OCI-LY7 (cell line): ENCODE results near the gene KATNA1. TPM values are rescaled to one million over a fixed set of nuclear protein-coding genes. Genes with fewer than 3 reads are reported as not detected.

ENCODE experiments used
- BruUV-seq: library from RNA; stranded (reverse); fragments of 400-500 nt; replicated peaks from 2 replicates; lab custom pipeline; 2021; lab: Mats Ljungman, UMichigan
- CTCF ChIA-PET: fragments of 300-600 bp; sonication (Branson Sonifier 250); formaldehyde crosslinking; loops from one replicate; lab custom pipeline; 2022; ENCODE audit warnings: antibody characterized with exemption; ENCODE audit not compliant: unreplicated experiment; lab: Charles Lee
- POLR2A ChIA-PET: fragments of 300-600 bp; sonication (Branson Sonifier 250); formaldehyde crosslinking; loops from one replicate; lab custom pipeline; 2022; ENCODE audit warnings: antibody characterized with exemption; lab: Charles Lee
- DNase-seq: peaks from one replicate; pipeline ENCODE4 v3.0.0-alpha.2; 2015; ENCODE audit warnings: low spot score
- H2AFZ ChIP-seq: fragments of 200-600 bp; sonication (generic), shearing (Covaris generic); 2 replicates; pipeline ENCODE4 v1.6.1; 2014; ENCODE audit warnings: mild to moderate bottlenecking, antibody characterized with exemption, low read length, moderate library complexity
- H3K27ac ChIP-seq: fragments of 200-600 bp; sonication (generic); 2 replicates; pipeline ENCODE4 v1.5.1; 2014; ENCODE audit warnings: mixed run types, low read depth, mild to moderate bottlenecking, moderate library complexity, low read length, inconsistent platforms; ENCODE audit not compliant: poor library complexity, severe bottlenecking
- H3K36me3 ChIP-seq: fragments of 200-600 bp; sonication (generic); 2 replicates; pipeline ENCODE4 v1.6.1; 2014; ENCODE audit warnings: mild to moderate bottlenecking, antibody characterized with exemption, low read length, moderate library complexity, mixed read lengths; ENCODE audit not compliant: insufficient read depth
- H3K4me1 ChIP-seq: fragments of 200-600 bp; sonication (generic); 2 replicates; pipeline ENCODE4 v1.5.1; 2014; ENCODE audit warnings: mild to moderate bottlenecking, low read length; ENCODE audit not compliant: insufficient read depth, poor library complexity, severe bottlenecking
- H3K4me2 ChIP-seq: fragments of 200-600 bp; sonication (generic); 2 replicates; pipeline ENCODE4 v1.6.1; 2014; ENCODE audit warnings: mild to moderate bottlenecking, low read length
- H3K4me3 ChIP-seq: fragments of 200-600 bp; sonication (generic); 2 replicates; pipeline ENCODE4 v1.5.1; 2014; ENCODE audit warnings: mild to moderate bottlenecking, low read depth, low read length; ENCODE audit not compliant: poor library complexity, severe bottlenecking
- H3K79me2 ChIP-seq: fragments of 200-600 bp; sonication (generic); 2 replicates; pipeline ENCODE4 v1.6.1; 2016; ENCODE audit warnings: low read depth, mild to moderate bottlenecking, low read length, moderate library complexity, mixed read lengths; ENCODE audit not compliant: insufficient read depth
- H3K9me2 ChIP-seq: fragments of 200-600 bp; sonication (generic); 2 replicates; pipeline ENCODE4 v1.6.1; 2016; ENCODE audit warnings: mild to moderate bottlenecking, low read length, mixed read lengths; ENCODE audit not compliant: insufficient read depth
- H3K9me3 ChIP-seq: fragments of 200-600 bp; sonication (generic); 2 replicates; pipeline ENCODE4 v1.6.1; 2014; ENCODE audit warnings: mild to moderate bottlenecking, mixed run types, low read length, mixed read lengths
- H4K20me1 ChIP-seq: fragments of 200-600 bp; sonication (generic); 2 replicates; pipeline ENCODE4 v1.6.1; 2014; ENCODE audit warnings: mild to moderate bottlenecking, antibody characterized with exemption, low read length, moderate library complexity, mixed read lengths; ENCODE audit not compliant: insufficient read depth
- EZH2phosphoT487 ChIP-seq: fragments of 200-600 bp; sonication (generic); IDR thresholded peaks from 2 replicates; pipeline ENCODE4 v1.6.1; 2018; ENCODE audit warnings: low read depth, borderline replicate concordance, mild to moderate bottlenecking, mixed run types, antibody characterized with exemption, low read length, moderate library complexity, mixed read lengths
- intact Hi-C: fragments of 100-400 bp; cut with micrococcal nuclease; formaldehyde crosslinking; loops from one replicate; pipeline ENCODE4 v1.10.0; 2022; ENCODE audit not compliant: unreplicated experiment
- total RNA-seq, 2 experiments: library from RNA; depleted of rRNA in 1 of 2; stranded (reverse); fragments of >200 nt in 1 of 2; shearing (Covaris generic) in 1 of 2; gene quantifications; 2 replicates each; pipeline ENCODE4 v1.2.3, GENCODE V29; 2014 to 2022
- TF ChIP-seq, protein P1 (sequence below): fragments of 200-600 bp; sonication (generic); conservative IDR thresholded peaks from 2 replicates; pipeline ENCODE4 v1.5.1; 2014; ENCODE audit warnings: mild to moderate bottlenecking, antibody characterized with exemption, low read length, moderate library complexity, mixed read lengths

The KATNA1 gene
- total RNA-seq, 2 experiments from 2014 or later: 35.1 to 36.5 TPM

DNA sequence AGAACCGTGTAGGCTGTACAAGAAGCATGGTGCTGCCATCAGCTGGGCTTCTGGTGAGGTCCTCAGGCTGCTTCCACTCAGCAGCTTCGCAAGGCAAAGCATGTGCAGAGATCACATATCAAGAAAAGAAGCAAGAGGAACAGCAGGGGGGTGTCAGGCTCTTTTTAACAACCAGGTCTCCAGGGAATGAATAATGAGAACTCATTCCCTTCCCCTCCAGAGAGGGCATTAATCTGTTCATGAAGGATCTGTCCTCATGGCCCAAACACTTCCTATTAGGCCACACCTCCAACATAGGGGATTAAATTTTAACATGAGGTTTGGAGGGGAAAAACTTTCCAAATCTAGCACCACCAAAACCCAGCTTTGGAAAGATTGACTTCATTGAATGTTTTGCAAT, 62.4 kb downstream of the KATNA1 start:
- DNase-seq: no peak
- no peak for TF ChIP-seq EZH2phosphoT487
- TF ChIP-seq, protein P1, sequence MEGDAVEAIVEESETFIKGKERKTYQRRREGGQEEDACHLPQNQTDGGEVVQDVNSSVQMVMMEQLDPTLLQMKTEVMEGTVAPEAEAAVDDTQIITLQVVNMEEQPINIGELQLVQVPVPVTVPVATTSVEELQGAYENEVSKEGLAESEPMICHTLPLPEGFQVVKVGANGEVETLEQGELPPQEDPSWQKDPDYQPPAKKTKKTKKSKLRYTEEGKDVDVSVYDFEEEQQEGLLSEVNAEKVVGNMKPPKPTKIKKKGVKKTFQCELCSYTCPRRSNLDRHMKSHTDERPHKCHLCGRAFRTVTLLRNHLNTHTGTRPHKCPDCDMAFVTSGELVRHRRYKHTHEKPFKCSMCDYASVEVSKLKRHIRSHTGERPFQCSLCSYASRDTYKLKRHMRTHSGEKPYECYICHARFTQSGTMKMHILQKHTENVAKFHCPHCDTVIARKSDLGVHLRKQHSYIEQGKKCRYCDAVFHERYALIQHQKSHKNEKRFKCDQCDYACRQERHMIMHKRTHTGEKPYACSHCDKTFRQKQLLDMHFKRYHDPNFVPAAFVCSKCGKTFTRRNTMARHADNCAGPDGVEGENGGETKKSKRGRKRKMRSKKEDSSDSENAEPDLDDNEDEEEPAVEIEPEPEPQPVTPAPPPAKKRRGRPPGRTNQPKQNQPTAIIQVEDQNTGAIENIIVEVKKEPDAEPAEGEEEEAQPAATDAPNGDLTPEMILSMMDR: no peak
- ChIA-PET CTCF (no interaction called here), POLR2A (interaction anchor here (0.6 to 0.8 kb wide), 2 partner anchors 14 to 21 kb away, joined by 3 to 7 read pairs; no protein-coding TSS in a partner anchor)
- Histone ChIP-seq H3K4me3 (no peak overlapping the region), H4K20me1 (no peaks in the 10 kb centered on the region), H3K4me2 (no peak overlapping the region), H3K27ac (no peak overlapping the region), H3K9me3 (no peaks in the 10 kb centered on the region), H3K9me2 (no peaks in the 10 kb centered on the region), H3K79me2 (no peaks in the 10 kb centered on the region), H3K36me3 (peaks cover 82% of the 10 kb centered on the region), H3K4me1 (no peaks in the 10 kb centered on the region), H2AFZ (no peak overlapping the region)
- no TSS peak for BruUV-seq
- intact Hi-C loops: no loop called here

DNA sequence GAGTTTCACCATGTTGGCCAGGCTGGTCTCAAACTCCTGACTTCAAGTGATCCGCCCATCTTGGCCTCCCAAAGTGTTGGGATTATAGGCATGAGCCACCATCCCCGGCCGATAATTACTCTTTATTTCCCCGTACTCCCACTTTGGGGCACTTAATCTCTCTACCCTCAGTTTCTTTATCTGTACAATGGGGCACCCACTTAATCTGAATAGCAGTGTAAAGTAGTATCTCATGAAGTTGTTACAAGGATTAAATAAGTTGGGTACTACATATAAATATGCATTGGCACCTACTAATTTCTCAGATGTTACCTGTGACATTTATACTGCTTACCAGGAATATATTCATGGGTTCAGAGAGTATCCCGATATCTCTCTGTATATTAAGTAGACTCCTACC, 67.2 kb downstream of the KATNA1 start:
- Histone ChIP-seq H3K79me2 (no peaks in the 10 kb centered on the region), H3K4me1 (no peaks in the 10 kb centered on the region), H4K20me1 (no peaks in the 10 kb centered on the region), H3K36me3 (peaks cover 69% of the 10 kb centered on the region), H2AFZ (no peak overlapping the region), H3K4me3 (no peak overlapping the region), H3K27ac (no peak overlapping the region), H3K9me2 (no peaks in the 10 kb centered on the region), H3K9me3 (no peaks in the 10 kb centered on the region), H3K4me2 (no peak overlapping the region)
- TF ChIP-seq, protein P1: no peak
- no peak for TF ChIP-seq EZH2phosphoT487
- intact Hi-C loops: no loop called here
- no TSS peak for BruUV-seq
- ChIA-PET POLR2A (no interaction called here), CTCF (no interaction called here)
- no peak for DNase-seq

DNA sequence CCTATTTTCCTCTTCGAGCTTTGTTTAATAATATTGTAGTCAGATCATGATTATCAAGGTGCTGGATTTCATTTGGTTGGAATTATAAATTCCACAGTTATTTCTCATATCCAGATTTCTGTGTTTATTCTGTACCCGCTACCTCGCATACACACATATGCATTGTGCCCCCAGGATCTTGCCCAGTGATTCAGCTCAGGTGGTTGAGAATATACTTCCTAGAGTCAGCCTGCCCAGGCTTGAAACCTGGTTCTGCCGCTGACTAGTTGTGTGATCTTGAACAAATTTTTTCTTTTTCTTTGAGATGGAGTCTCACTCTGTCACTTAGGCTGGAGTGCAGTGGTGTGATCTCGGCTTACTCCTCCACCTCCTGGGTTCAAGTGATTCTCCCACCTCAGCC, 67.6 kb downstream of the KATNA1 start:
- TF ChIP-seq EZH2phosphoT487: no peak
- TF ChIP-seq, protein P1: no peak
- Histone ChIP-seq H3K27ac (no peak overlapping the region), H3K4me3 (no peak overlapping the region), H3K4me1 (no peaks in the 10 kb centered on the region), H3K9me2 (no peaks in the 10 kb centered on the region), H2AFZ (no peak overlapping the region), H4K20me1 (no peaks in the 10 kb centered on the region), H3K79me2 (no peaks in the 10 kb centered on the region), H3K36me3 (peaks cover 69% of the 10 kb centered on the region), H3K4me2 (no peak overlapping the region), H3K9me3 (no peaks in the 10 kb centered on the region)
- BruUV-seq: no TSS peak
- DNase-seq: no peak
- ChIA-PET CTCF (no interaction called here), POLR2A (interaction anchor here (0.5 to 1.6 kb wide), 3 partner anchors 11 to 136 kb away, joined by 3 to 7 read pairs (median 3); no protein-coding TSS in a partner anchor)
- intact Hi-C loops: no loop called here
